ENCODE results near the gene LELP1.

GRCh38 chr1:153231363-153231762 is 28.1 kb downstream of the LELP1 start:
- TF ChIP-seq MAX (IDR thresholded peaks at IDR 0.05) (no peak), TCF12 (IDR thresholded peaks at IDR 0.05; ENCODE audit: low read depth) (no peak)
